CD4-positive, alpha-beta T cell (primary cell): ENCODE measurements around the gene HEY2. TPM values are rescaled to one million over a fixed set of nuclear protein-coding genes. Genes with fewer than 3 reads are reported as not detected.
A peak's percentile ranks its signal among the peaks of the same experiment; 100 is the strongest.

Experiments
- ATAC-seq: fragments of 200-7000 bp; cut with Tn5 transposase; one replicate; pipeline ENCODE4 v1.10.0; 2022; ENCODE audit warnings: mild to moderate bottlenecking; ENCODE audit not compliant: poor library complexity
- CTCF ChIA-PET: fragments of 350-600 bp; sonication (Branson Sonifier 250); formaldehyde crosslinking; loops from one replicate; lab custom pipeline; 2021; ENCODE audit warnings: antibody characterized with exemption, inconsistent platforms; lab: Charles Lee
- POLR2A ChIA-PET: fragments of 350-600 bp; sonication (Branson Sonifier 250); formaldehyde crosslinking; loops from one replicate; lab custom pipeline; 2021; ENCODE audit warnings: antibody characterized with exemption, inconsistent platforms; lab: Charles Lee
- DNase-seq, 14 experiments: peaks; one replicate each; pipeline ENCODE4 v3.0.0-alpha.2; 2013 to 2020; ENCODE audit warnings: mixed read lengths in 2 of 14
- H3K27ac ChIP-seq, 2 donors: one replicate each; pipeline versions ENCODE4 v1.5.1 to v1.7.0; 2013; ENCODE audit warnings: low read length in 2 of 2, low read depth in 1 of 2, mild to moderate bottlenecking in 1 of 2
- H3K27me3 ChIP-seq, 2 experiments: 1 replicate in 1 of 2; 2 replicates in 1 of 2; pipeline versions ENCODE4 v1.6.1 to v1.7.0; 2013; ENCODE audit warnings: low read length in 2 of 2, control low read depth in 1 of 2, mild to moderate bottlenecking in 1 of 2, moderate library complexity in 1 of 2; ENCODE audit not compliant: insufficient read depth in 2 of 2, control insufficient read depth in 1 of 2
- H3K36me3 ChIP-seq: one replicate; pipeline ENCODE4 v1.6.1; 2013; ENCODE audit warnings: low read length, control low read depth; ENCODE audit not compliant: insufficient read depth
- H3K4me1 ChIP-seq: one replicate; pipeline ENCODE4 v1.6.1; 2013; ENCODE audit warnings: low read length, control low read depth; ENCODE audit not compliant: insufficient read depth
- H3K4me3 ChIP-seq: one replicate; pipeline ENCODE4 v1.5.1; 2013; ENCODE audit warnings: mild to moderate bottlenecking, low read length, moderate library complexity
- H3K9me3 ChIP-seq, 2 experiments: 1 replicate in 1 of 2; 2 replicates in 1 of 2; pipeline versions ENCODE4 v1.6.1 to v1.7.0; 2013; ENCODE audit warnings: low read length in 2 of 2, mild to moderate bottlenecking in 2 of 2, control low read depth in 1 of 2, moderate library complexity in 1 of 2; ENCODE audit not compliant: control insufficient read depth in 1 of 2, insufficient read depth in 1 of 2
- H3K27ac Mint-ChIP-seq: one replicate; pipeline ENCODE4 v1.8.0; 2020; ENCODE audit warnings: mixed read lengths
- H3K27me3 Mint-ChIP-seq: one replicate; pipeline ENCODE4 v1.8.0; 2021; ENCODE audit warnings: mixed read lengths
- H3K36me3 Mint-ChIP-seq: one replicate; pipeline ENCODE4 v1.8.0; 2021; ENCODE audit warnings: low read depth, mixed read lengths
- H3K4me1 Mint-ChIP-seq: one replicate; pipeline ENCODE4 v1.8.0; 2021; ENCODE audit warnings: low read depth, mixed read lengths
- H3K4me3 Mint-ChIP-seq: one replicate; pipeline ENCODE4 v1.8.0; 2020; ENCODE audit warnings: mild to moderate bottlenecking, mixed read lengths
- H3K9me3 Mint-ChIP-seq: one replicate; pipeline ENCODE4 v1.8.0; 2020; ENCODE audit warnings: mixed read lengths
- CTCF ChIP-seq: fragments of 200-600 bp; IDR thresholded peaks from one replicate; pipeline ENCODE4 v1.8.0; 2022; ENCODE audit warnings: antibody characterized with exemption, mild to moderate bottlenecking
- intact Hi-C, 2 experiments: fragments of 100-400 bp; cut with DNase I in 1 of 2; cut with micrococcal nuclease in 1 of 2; formaldehyde crosslinking; loops; one replicate each; pipeline versions ENCODE4 v1.15.1 to v1.9.0; 2023 to 2025; cut with DNase I, micrococcal nuclease
- total RNA-seq, 174 experiments: library from RNA in 2 of 174; stranded (reverse) in 2 of 174; gene quantifications; one replicate each; pipeline ENCODE4 v1.2.3 and lab custom pipeline; 2021 to 2026

The HEY2 gene
- total RNA-seq, 2 experiments from 2014 or later, result 0.08 to 0.30 TPM

DNA sequence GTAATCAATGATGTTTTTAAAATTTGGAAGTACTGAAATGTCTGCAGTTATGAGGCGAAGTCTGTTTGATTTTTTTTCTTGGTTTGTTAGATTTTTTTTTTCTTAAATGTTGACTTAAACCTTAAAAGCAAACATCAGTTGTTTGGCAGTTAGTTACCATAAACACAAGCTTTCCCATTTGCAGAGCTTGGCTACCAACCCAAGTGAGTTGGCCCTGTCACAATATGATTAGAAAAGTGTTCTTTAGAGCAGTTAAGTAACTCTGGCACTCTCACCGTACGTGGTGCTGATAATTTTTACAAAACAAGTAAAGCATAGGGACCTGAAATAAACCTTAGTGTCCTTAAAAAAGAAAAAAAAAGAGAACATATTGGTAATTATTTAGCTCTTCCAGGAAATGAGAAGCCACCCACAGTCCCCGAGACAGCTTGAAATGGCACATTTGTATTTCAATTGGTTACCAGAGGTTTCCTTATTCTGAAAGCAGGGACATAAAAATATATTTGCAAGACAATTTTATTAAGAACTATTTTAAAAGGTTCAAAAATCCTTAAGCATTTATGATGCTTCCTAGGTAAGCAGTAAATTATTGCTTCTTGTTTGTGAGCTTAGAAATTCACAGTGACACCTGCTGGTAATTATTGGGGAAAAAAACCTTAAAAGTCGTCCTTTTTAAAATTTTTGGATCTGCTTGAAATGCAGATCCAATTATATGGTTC, 3.9 kb downstream of the HEY2 start:
- H3K27me3 ChIP-seq, result peaks cover 20 to 42% of the 10 kb centered on the region in 2 experiments
- H3K27ac ChIP-seq, result no peak overlapping the region
- peaks cover 18% of the 10 kb centered on the region for H3K4me1 Mint-ChIP-seq
- H3K4me1 ChIP-seq, result peaks cover 17% of the 10 kb centered on the region
- H3K9me3 Mint-ChIP-seq, result no peaks in the 10 kb centered on the region
- POLR2A ChIA-PET, result interaction anchor here (1.2 to 1.4 kb wide), 3 partner anchors 37 to 442 kb away, joined by 5 to 10 read pairs (median 6); partner anchors contain the start of genes HINT3 and NCOA7
- H3K4me3 ChIP-seq, result no peak overlapping the region
- H3K9me3 ChIP-seq, result peaks cover 0 to 5% of the 10 kb centered on the region in 2 experiments
- no peak for ATAC-seq
- no peaks in the 10 kb centered on the region for H3K36me3 ChIP-seq
- no peak overlapping the region for H3K4me3 Mint-ChIP-seq
- peak in 3 of 14 experiments; percentile 49 to 64 (median 59) for DNase-seq
- TF ChIP-seq CTCF, result peak; percentile 78
- CTCF ChIA-PET, result interaction anchor here (0.9 to 1.9 kb wide), 8 partner anchors 11 to 443 kb away, joined by 3 to 6 read pairs (median 3); partner anchors contain the start of gene HINT3
- peaks cover 83% of the 10 kb centered on the region for H3K27me3 Mint-ChIP-seq
- intact Hi-C loops, result loop anchor here (1.0 to 5.0 kb wide), 3 partner anchors 441 to 561 kb away; no protein-coding TSS in a partner anchor
- peaks cover 4% of the 10 kb centered on the region for H3K36me3 Mint-ChIP-seq
- H3K27ac Mint-ChIP-seq, result no peak overlapping the region

GRCh38 chr6:125753937-125754259, 4.5 kb downstream of the HEY2 start:
- no peaks in the 10 kb centered on the region for H3K36me3 Mint-ChIP-seq
- no peak overlapping the region for H3K27ac Mint-ChIP-seq
- ATAC-seq (no peak), DNase-seq (no peak)
- Histone ChIP-seq H3K27ac (no peak overlapping the region), H3K9me3 (peaks cover 0 to 4% of the 10 kb centered on the region in 2 experiments), H3K36me3 (no peaks in the 10 kb centered on the region), H3K4me3 (no peak overlapping the region), H3K4me1 (peaks cover 12% of the 10 kb centered on the region), H3K27me3 (peaks cover 15 to 37% of the 10 kb centered on the region in 2 experiments)
- H3K4me1 Mint-ChIP-seq, result peaks cover 13% of the 10 kb centered on the region
- intact Hi-C loops, result loop anchor here (1.0 to 5.0 kb wide), 3 partner anchors 442 to 562 kb away; no protein-coding TSS in a partner anchor
- no peak overlapping the region for H3K4me3 Mint-ChIP-seq
- H3K27me3 Mint-ChIP-seq, result peaks cover 83% of the 10 kb centered on the region
- POLR2A ChIA-PET, result interaction anchor here (1.2 to 1.4 kb wide), 3 partner anchors 37 to 443 kb away, joined by 5 to 10 read pairs (median 6); partner anchors contain the start of genes HINT3 and NCOA7
- no peaks in the 10 kb centered on the region for H3K9me3 Mint-ChIP-seq
- peak; percentile 51 for TF ChIP-seq CTCF
- CTCF ChIA-PET, result interaction anchor here (0.9 to 1.9 kb wide), 9 partner anchors 10 to 443 kb away, joined by 3 to 6 read pairs (median 3); partner anchors contain the start of gene HINT3

- intact Hi-C loops, result loop anchor here in 1 of 2 experiments (5.0 kb wide), 1 partner anchor 562 kb away; no protein-coding TSS in a partner anchor
- Mint-ChIP-seq H3K27me3 (peaks cover 88% of the 10 kb centered on the region), H3K27ac (no peak overlapping the region), H3K9me3 (no peaks in the 10 kb centered on the region), H3K4me1 (peaks cover 12% of the 10 kb centered on the region), H3K4me3 (no peak overlapping the region), H3K36me3 (no peaks in the 10 kb centered on the region)
- Histone ChIP-seq H3K27me3 (peaks cover 14 to 37% of the 10 kb centered on the region in 2 experiments), H3K27ac (no peak overlapping the region), H3K4me1 (peaks cover 9% of the 10 kb centered on the region), H3K9me3 (peaks cover 0 to 9% of the 10 kb centered on the region in 2 experiments), H3K36me3 (no peaks in the 10 kb centered on the region), H3K4me3 (no peak overlapping the region)
- ChIA-PET POLR2A (interaction anchor here (1.4 kb wide), 1 partner anchor 36 kb away, joined by 10 read pairs; the partner anchor contains the start of gene NCOA7), CTCF (interaction anchor here (1.0 to 1.3 kb wide), 2 partner anchors 241 to 443 kb away, joined by 4 read pairs; no protein-coding TSS in a partner anchor)
- DNase-seq (no peak), ATAC-seq (no peak)
- TF ChIP-seq CTCF, result no peak
These were observed 5.1 kb downstream of the HEY2 start for GRCh38 chr6:125754566-125754965.
